SH-SY5Y (cell line): ENCODE results near the gene RABEP2.

ENCODE experiments used
- GATA2 ChIP-seq: IDR thresholded peaks from 2 replicates; pipeline ENCODE4 v1.6.1; 2011; ENCODE audit warnings: mild to moderate bottlenecking, low read depth, low read length
- GATA3 ChIP-seq: IDR thresholded peaks from 2 replicates; pipeline ENCODE4 v1.6.1; 2011; ENCODE audit warnings: low read depth, mild to moderate bottlenecking, low read length, moderate library complexity

GRCh38 chr16:28943281-28943680 is 18.2 kb upstream of the RABEP2 start:
- TF ChIP-seq GATA2 (no peak), GATA3 (no peak)
